HepG2 (cell line): ENCODE data around the gene DOK4. TPM values are rescaled to one million over a fixed set of nuclear protein-coding genes. Genes with fewer than 3 reads are reported as not detected.

ENCODE experiments used
- ATF2 ChIP-seq: sonication (generic); formaldehyde crosslinking; IDR thresholded peaks from 2 replicates; pipeline ENCODE4 v1.4.0; 2020; ENCODE audit warnings: missing genetic modification reagents
- BHLHE40 ChIP-seq: IDR thresholded peaks from 2 replicates; pipeline ENCODE4 v1.6.1; 2011; ENCODE audit warnings: low read length, improper control_type of control experiment
- CBX1 ChIP-seq: IDR thresholded peaks from one replicate; pipeline ENCODE4 v1.6.1; 2016; ENCODE audit warnings: antibody characterized with exemption, low read depth
- GABPB1 ChIP-seq: IDR thresholded peaks from 2 replicates; pipeline ENCODE4 v1.6.1; 2016; ENCODE audit warnings: mild to moderate bottlenecking, missing genetic modification reagents, moderate library complexity, missing compliant biosample characterization
- GLI4 ChIP-seq: sonication (generic); formaldehyde crosslinking; IDR thresholded peaks from 2 replicates; pipeline ENCODE4 v1.5.1; 2020; ENCODE audit warnings: missing genetic modification reagents, mild to moderate bottlenecking, moderate library complexity, borderline replicate concordance
- MIER2 ChIP-seq: IDR thresholded peaks from 2 replicates; pipeline ENCODE4 v1.6.1; 2016; ENCODE audit warnings: missing biosample characterization, missing genetic modification reagents
- MYNN ChIP-seq: sonication (generic); formaldehyde crosslinking; IDR thresholded peaks from 2 replicates; pipeline ENCODE4 v1.4.0; 2020; ENCODE audit warnings: mild to moderate bottlenecking, low read depth, missing genetic modification reagents
- RERE ChIP-seq: IDR thresholded peaks from 2 replicates; pipeline ENCODE4 v1.6.1; 2016; ENCODE audit warnings: low read depth, missing genetic modification reagents, missing compliant biosample characterization
- SP2 ChIP-seq: sonication (generic); formaldehyde crosslinking; IDR thresholded peaks from 2 replicates; pipeline ENCODE4 v1.5.1; 2020; ENCODE audit warnings: mild to moderate bottlenecking, missing genetic modification reagents
- THAP11 ChIP-seq: IDR thresholded peaks from 2 replicates; pipeline ENCODE4 v1.6.1; 2016; ENCODE audit warnings: missing biosample characterization, missing genetic modification reagents
- YEATS4 ChIP-seq: sonication (generic); formaldehyde crosslinking; IDR thresholded peaks from 2 replicates; pipeline ENCODE4 v1.4.0; 2020; ENCODE audit warnings: missing genetic modification reagents, borderline replicate concordance
- ZMYM3 ChIP-seq: sonication (generic); formaldehyde crosslinking; IDR thresholded peaks from 2 replicates; pipeline ENCODE4 v1.5.1; 2020; ENCODE audit warnings: mild to moderate bottlenecking, missing genetic modification reagents
- ZNF230 ChIP-seq: sonication (generic); formaldehyde crosslinking; IDR thresholded peaks from 2 replicates; pipeline ENCODE4 v1.4.0; 2020; ENCODE audit warnings: mild to moderate bottlenecking, missing genetic modification reagents
- ZNF281 ChIP-seq: sonication (generic); formaldehyde crosslinking; IDR thresholded peaks from 2 replicates; pipeline ENCODE4 v1.4.0; 2020; ENCODE audit warnings: missing genetic modification reagents, borderline replicate concordance
- ZNF598 ChIP-seq: sonication (generic); formaldehyde crosslinking; IDR thresholded peaks from 2 replicates; pipeline ENCODE4 v1.5.1; 2020; ENCODE audit warnings: mild to moderate bottlenecking, missing genetic modification reagents, borderline replicate concordance
- ZNF781 ChIP-seq: sonication (generic); formaldehyde crosslinking; IDR thresholded peaks from 2 replicates; pipeline ENCODE4 v1.5.1; 2020; ENCODE audit warnings: borderline replicate concordance, mild to moderate bottlenecking, missing genetic modification reagents; ENCODE audit errors: not compliant biosample characterization
- ZNF790 ChIP-seq: sonication (generic); formaldehyde crosslinking; IDR thresholded peaks from 2 replicates; pipeline ENCODE4 v1.8.0; 2022; ENCODE audit warnings: missing genetic modification reagents, mild to moderate bottlenecking, borderline replicate concordance
- polyA plus RNA-seq, 8 experiments: library from polyadenylated mRNA; depleted of rRNA in 3 of 8; stranded (reverse) in 7 of 8; unstranded in 1 of 8; fragments of >200 nt; fragmentation: Illumina TruSeq in 4 of 8; extraction: Trizol in 4 of 8; gene quantifications; 2 replicates each; pipeline versions ENCODE4 v1.2.1 to v1.2.3, GENCODE V29; 2011 to 2016; ENCODE audit warnings: low read depth in 4 of 8, missing spikeins in 1 of 8, mixed read lengths in 1 of 8; ENCODE audit not compliant: insufficient read depth in 1 of 8
- total RNA-seq, 5 experiments: library from RNA; depleted of rRNA; stranded (reverse); fragments of >200 nt; fragmentation: Illumina TruSeq; extraction: Trizol; gene quantifications; 2 replicates each; pipeline ENCODE4 v1.2.3, GENCODE V29; 2016; ENCODE audit warnings: low read depth in 1 of 5
- TF ChIP-seq, protein P1 (sequence below): IDR thresholded peaks from 2 replicates; pipeline ENCODE4 v1.6.1; 2012; ENCODE audit warnings: inconsistent platforms
- TF ChIP-seq, protein P2 (sequence below): sonication (generic); formaldehyde crosslinking; IDR thresholded peaks from 2 replicates; pipeline ENCODE4 v1.8.1; 2023; ENCODE audit warnings: mild to moderate bottlenecking, missing genetic modification reagents

DOK4 gene
- total and polyA plus RNA-seq, 2 of the 13 experiments (the other 11 are each of a cell fraction or from before 2014, with no cell fraction given): 52.7 to 70.0 TPM

DNA sequence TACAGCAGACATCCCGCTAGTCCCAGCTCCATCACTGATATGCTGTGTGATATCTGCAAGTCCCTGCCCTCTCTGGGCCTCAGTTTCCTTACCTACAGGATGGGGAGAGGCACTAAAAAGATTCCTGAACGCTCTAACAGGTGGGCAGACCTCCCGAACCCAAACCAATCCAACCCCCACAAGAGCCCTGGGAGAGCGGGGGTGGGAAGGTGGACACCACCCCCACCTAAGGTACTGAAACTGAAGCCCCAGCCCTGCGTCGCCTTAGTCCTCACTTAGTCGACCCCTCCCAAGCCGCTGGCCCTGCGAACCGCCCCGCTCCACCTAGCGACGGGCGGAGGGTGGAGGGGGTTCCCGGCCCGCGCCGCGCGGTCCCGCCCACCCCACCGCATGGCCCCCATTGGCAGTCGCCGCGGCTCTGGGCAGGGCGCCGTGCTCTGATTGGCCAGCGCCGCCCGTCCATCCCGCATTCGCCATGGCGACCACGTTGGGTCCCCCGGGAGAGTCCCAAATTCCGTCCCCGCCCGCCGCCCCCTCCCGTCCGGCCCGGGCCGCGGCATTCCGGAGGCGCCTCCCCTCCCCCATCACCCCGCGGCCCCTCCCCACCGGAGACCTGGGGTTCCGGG is 49.5 kb upstream of the DOK4 start (continued):
- TF ChIP-seq RERE (CRISPR knock-in tag): no peak
- no peak for TF ChIP-seq THAP11 (CRISPR knock-in tag)
- TF ChIP-seq GLI4: 0 out of 2 replicates have a peak, but pooled peaks have one; percentile 61
- TF ChIP-seq ZNF281 (CRISPR knock-in tag): 0 out of 2 replicates have a peak, but pooled peaks have one; percentile 22
- no peak for TF ChIP-seq MYNN (CRISPR knock-in tag)
- TF ChIP-seq, protein P1, sequence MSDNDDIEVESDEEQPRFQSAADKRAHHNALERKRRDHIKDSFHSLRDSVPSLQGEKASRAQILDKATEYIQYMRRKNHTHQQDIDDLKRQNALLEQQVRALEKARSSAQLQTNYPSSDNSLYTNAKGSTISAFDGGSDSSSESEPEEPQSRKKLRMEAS: peak; percentile 43; the same call in 1 of the 2 replicates
- TF ChIP-seq GABPB1 (CRISPR knock-in tag): 0 out of 2 replicates have a peak, but pooled peaks have one; percentile 37
- TF ChIP-seq SP2 (CRISPR knock-in tag): peak; percentile 92
- TF ChIP-seq ATF2 (CRISPR knock-in tag): no peak
- TF ChIP-seq ZNF598 (CRISPR knock-in tag): 0 out of 2 replicates have a peak, but pooled peaks have one; percentile 15
- TF ChIP-seq ZNF781 (CRISPR knock-in tag): no peak
- TF ChIP-seq ZMYM3: peak; percentile 85; the same call in 1 of the 2 replicates
- no peak for TF ChIP-seq BHLHE40
- TF ChIP-seq, protein P2, sequence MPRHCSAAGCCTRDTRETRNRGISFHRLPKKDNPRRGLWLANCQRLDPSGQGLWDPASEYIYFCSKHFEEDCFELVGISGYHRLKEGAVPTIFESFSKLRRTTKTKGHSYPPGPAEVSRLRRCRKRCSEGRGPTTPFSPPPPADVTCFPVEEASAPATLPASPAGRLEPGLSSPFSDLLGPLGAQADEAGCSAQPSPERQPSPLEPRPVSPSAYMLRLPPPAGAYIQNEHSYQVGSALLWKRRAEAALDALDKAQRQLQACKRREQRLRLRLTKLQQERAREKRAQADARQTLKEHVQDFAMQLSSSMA (CRISPR knock-in tag): no peak
- TF ChIP-seq ZNF230 (CRISPR knock-in tag): 0 out of 2 replicates have a peak, but pooled peaks have one; percentile 30
- TF ChIP-seq CBX1: no peak
- 0 out of 2 replicates have a peak, but pooled peaks have one; percentile 13 for TF ChIP-seq MIER2 (CRISPR knock-in tag)
- TF ChIP-seq ZNF790 (CRISPR knock-in tag): peak; percentile 17; the same call in 1 of the 2 replicates
- no peak for TF ChIP-seq YEATS4
